HG03025 (cell line): Measurements from ENCODE around the gene DBX1.

Experiments
- ATAC-seq: cut with Tn5 transposase; IDR thresholded peaks from one replicate; pipeline ENCODE4 v1.9.1; 2021; ENCODE audit warnings: mild to moderate bottlenecking, moderate library complexity; ENCODE audit not compliant: unreplicated experiment, low FRiP score

The DBX1 gene

DNA sequence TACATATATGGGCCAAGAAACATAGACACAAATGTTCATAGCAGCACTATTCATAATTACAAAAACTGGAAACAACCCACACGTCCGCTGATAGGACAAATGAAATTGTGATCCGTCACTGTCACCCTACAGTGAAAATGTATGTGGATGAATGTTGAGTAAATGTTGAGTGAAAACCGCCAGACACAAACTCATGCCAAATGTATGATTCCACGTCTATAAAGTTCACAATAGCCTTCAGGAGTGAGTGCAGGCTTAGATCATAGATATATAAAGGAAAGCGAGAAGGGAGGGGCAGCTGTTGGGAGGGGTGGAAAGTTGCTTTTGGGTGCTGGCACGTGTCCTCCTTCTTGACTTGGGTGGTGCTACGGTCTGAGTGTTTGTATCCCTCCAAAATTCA is 33.6 kb downstream of the DBX1 start:
- ATAC-seq = no peak

GRCh38 chr11:20125927-20126326 is 34.3 kb downstream of the DBX1 start:
- ATAC-seq = no peak

DNA sequence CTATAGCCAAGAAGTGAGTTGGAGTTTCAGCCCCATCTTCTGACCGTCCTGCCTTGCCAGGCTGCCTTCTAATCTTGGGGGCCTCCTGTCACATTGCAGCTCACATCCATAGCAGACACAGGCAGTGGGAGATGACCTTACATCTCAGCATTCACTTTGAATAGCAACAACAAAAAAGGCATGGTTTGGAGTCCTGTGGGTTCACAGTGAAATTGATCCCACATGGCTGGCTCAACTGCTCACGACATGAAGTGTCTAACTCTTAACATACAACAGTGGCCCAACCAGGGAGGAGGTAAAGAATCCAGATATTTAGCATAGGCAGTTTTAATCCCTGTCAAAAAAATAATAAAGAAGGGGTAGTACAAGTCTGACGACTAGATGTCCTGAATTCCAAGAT is 38.1 kb downstream of the DBX1 start:
- no peak for ATAC-seq

DNA sequence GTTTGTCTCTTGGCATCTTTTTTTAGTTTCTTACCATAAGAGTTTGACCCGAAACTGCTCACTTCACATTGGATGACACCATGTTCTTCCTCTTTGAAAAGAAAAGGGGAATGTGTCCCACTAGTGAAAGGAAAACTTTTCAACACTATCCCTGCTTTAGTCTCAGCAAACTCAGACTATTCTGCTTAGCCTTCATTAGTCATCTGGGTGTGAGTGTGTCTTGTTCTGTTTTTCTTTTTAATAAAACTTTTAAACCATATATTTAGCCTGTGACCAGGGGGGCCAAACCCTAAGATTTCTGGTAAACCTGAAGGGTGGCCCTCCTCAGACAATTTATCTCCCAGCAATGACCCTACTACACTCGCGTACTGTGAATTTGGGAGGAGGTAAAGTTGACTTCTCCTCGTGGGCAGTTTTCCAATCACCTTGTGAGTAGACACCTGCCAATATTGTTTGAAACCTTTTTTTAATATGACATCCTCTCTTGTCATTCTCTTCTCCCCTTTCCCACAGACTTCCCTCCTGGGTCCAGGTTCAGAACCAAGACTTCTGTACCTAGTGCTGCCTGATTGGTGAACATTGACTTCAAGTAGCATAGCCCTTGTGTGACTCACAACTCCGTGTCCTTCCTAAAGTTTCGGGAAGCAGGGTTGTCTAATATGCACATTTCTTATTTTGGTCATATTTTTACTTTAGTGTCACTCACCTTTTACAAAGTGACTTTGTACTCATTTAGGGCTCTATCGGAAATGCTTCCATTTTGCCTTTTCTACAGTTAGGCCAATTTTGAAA is 39.9 kb downstream of the DBX1 start:
- ATAC-seq = no peak

GRCh38 chr11:20119315-20119714 is 41.0 kb downstream of the DBX1 start:
- ATAC-seq = no peak

- ATAC-seq = no peak
These were observed 42.1 kb downstream of the DBX1 start for GRCh38 chr11:20118209-20118608.

DNA sequence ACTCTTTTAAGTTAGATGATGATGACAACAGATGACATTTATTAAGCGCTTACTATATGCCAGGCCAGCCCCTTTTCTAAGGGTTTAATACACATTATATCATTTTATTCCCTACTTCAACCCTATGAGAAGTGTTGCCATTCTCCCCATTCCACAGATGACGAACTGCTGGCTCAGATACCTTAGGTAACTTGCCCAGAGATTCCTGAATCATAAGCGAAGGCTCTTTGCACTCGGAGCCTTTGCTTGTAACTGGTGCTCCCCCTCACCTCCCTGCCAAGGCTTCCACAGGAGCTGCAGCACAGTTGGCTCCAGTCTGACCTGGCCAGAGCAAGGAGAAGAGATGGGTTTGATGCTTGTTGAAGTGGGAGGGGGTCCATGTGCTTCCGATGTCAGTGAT is 43.0 kb downstream of the DBX1 start:
- ATAC-seq = no peak

DNA sequence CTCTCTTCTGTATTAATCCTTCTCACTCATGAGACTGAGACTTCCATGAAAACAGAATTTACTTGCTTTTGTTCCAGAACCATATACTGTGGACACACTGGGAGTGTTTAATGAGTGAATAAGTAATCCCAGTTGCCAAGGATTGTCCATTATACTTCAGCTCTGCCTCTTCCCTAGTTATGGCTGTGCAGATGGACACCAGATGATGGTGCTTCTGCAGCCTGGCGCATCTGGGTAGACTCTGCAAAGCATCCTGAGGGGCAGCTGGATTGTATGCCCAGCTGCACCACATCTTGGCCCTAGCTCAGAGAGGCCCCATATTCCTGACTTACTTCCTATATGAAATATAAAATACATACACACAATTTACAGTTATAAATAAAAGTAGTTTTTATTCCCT is 43.5 kb downstream of the DBX1 start:
- no peak for ATAC-seq

GRCh38 chr11:20114588-20114987 is 45.7 kb downstream of the DBX1 start:
- no peak for ATAC-seq

DNA sequence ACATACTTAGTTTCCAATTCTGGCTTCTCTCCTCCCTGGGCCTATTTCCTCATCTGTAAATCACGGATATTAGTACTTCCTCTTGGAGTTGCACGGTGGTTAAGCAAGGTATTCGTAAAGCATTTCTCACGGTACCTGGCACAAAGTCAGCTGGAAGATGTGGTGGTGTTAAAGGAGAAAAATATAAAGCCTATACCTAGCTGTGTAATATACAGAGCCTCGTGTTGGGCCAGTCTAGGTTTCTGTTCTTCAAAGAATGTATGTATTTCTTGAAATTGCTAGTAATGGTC is 47.2 kb downstream of the DBX1 start:
- no peak for ATAC-seq

- no peak for ATAC-seq
These were observed 47.8 kb downstream of the DBX1 start for GRCh38 chr11:20112291-20113148.

DNA sequence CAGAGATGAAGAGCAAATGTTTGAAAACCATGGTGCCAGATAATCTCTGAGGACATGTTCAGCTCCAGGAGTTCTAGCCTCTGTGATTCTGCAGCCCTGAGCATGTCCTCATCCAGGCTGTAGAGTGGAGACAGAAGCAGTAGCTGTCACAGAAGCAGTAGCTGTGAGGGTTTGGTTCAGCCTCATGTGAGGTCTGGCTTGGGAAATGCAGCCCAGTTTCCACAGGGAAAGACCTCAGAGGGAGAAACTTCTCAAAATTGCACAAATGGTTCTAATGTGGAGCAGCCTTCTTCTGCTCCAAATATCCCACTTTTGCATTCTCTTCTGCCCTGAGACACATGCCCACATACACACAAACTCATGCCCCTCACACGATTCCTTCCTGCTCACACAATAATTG is 48.4 kb downstream of the DBX1 start:
- no peak for ATAC-seq

- ATAC-seq = peak; percentile 65
These were observed 49.2 kb downstream of the DBX1 start for GRCh38 chr11:20110908-20111669.

DNA sequence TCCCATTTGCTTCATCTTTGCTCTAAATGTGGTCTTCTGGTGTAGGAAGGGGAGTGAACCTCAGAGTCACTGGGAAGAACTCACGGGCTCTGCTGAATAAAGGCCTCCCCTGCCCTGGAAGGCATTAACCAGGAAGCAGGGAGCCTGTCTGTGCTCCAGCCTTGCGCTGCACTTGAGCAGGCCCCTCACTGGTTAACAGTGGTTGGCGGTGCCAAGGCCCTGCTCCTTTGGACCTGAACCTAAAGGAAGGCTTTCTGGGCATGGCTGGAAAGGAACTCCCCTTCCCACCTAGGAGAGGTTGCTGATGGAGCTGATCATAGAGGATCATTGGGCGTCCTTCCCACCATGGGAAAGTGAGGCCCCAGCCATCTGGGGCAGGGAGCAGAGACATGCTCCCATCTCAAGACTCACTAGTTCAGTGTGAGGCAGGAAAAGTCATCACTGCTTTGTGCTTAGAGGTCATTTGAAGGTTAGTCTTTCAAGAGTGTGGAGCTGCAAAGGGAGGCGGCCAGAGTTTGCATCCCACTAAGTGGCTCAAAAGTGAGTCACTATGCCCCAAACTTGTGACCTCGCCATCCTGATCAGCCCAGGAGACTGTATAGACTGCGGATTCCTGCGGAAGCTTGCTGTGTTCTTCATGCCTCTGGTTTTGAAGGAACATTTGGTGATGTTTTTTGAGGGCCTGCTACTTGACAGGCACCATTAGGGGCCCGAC is 50.4 kb downstream of the DBX1 start:
- no peak for ATAC-seq
